Cortex of kidney (tissue), 1 donor: ENCODE results near the gene CFLAR.

Source experiments
- DNase-seq: peaks from one replicate; lab custom pipeline; 2025; lab: John Stamatoyannopoulos, UW

Gene CFLAR

DNA sequence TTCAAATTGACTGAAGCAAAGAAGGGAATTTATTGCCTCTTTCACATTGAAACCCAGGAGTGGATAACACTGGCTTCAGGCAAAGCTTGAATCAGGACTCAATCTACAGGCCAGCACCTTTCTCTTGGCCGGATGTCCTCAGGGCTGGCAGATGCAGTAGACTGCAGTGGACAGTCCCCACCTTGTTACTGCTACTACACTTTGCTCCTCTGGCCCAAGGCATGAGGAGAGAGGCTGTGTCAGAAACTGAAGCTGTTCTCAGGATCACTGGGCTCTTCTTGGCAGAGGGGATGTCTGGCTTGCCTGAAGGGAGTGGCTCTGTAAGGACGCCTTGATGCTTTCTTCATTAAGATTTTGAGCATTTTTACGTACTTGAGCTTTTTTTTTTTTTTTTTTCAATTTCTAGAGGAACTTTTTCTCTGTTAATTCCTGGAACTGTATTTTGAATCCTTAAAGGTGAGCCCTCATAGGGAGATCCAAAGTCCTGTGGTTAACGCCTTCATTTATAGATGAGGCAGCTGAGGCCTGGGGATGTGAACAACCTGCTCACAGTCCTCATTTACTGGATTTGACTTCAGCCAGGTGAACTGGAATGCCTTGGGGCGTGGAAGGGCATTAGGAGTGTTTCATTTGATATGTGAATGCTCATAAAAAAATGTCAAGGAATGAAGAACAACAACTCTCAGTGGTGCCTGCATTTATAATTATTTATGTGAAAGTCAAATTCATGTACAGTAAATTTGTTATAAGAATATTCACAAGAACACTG, 103.5 kb downstream of the CFLAR start:
- no peak for DNase-seq

DNA sequence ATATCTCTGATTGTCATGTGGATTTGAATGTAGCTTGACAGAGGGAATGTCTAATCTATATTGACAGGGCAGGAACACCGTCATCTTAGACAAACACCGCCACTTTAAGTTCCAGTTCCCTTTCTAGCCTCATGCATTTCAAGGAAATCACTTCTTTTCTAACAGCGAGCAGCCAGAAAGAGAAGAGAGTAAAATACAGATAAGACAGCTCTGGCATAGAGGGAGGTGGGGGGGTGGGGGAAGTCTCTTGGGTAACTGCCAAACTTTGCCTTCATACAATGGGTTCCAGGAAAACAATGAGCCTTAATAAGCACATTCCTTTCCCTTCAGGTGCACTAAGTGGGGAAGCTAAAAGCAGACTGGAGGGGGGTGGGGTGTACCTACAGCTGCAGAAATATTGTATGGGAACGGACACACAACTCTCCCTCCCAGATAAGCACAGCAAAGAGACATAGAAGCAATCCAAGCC, 104.2 kb downstream of the CFLAR start:
- DNase-seq: no peak

DNA sequence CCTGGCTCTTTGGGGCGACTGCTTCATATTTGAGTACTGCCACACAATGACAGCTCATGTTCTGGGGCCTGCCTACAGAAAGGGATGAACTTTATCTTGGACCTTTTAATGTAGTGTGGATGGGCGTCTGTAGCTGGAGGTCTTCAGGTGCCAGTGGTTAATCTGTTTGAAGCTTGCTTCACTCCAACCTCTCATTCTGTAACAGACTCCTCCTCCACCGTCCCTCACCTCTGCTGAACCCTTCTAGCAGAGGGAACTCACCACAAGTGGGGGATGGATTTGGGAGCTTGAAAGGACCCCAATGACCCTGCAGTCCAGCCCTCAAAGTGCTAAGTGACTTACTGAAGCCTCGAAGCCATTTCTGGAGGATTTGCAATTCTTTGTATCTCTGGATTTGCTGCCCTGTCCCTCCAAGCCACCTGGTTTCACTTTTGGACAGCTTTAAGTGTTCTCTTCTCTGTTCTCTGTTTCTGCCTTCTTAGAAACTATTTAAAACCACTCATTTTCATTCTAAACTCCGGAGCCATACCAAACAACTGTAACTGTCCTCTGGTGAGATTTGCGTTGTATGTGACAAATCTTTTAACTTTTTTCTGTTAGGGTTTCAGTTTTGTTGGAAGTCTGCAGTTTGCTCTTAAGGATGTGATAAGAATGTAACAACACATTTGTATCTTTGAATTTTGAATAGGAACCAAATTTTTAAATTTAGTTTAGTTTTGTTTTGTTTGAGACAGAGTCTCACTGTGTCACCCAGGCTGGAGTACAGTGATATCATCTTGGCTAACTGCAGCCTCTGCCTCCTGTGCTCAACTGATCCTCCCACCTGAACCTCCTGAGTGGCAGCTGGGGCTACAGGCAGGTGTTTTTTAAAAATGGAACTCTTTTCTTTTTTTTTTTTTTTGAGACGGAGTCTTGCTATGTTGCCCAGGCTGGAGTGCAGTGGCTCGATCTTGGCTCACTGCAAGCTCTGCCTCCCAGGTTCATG, 107.4 kb downstream of the CFLAR start:
- no peak for DNase-seq
